RWPE2 (cell line): ENCODE data around the gene ECI1.

ENCODE experiments used
- ATAC-seq: fragments of 200-7000 bp; cut with Tn5 transposase; 3 replicates; pipeline ENCODE4 v1.9.1; 2021; ENCODE audit warnings: low read depth
- DNase-seq: peaks from one replicate; pipeline ENCODE4 v3.0.0-alpha.2; 2020; ENCODE audit warnings: low spot score
- H3K27ac ChIP-seq: fragments of 450-650 bp; 2 replicates; pipeline ENCODE4 v1.5.1; 2017; ENCODE audit warnings: mild to moderate bottlenecking; ENCODE audit not compliant: poor library complexity, severe bottlenecking
- H3K27me3 ChIP-seq: fragments of 250-450 bp; sonication (Bioruptor Pico); 2 replicates; pipeline ENCODE4 v1.5.1; 2021; ENCODE audit warnings: mild to moderate bottlenecking, moderate library complexity; ENCODE audit not compliant: insufficient read depth, poor library complexity, severe bottlenecking
- H3K36me3 ChIP-seq: fragments of 250-450 bp; sonication (Bioruptor Pico); 2 replicates; pipeline ENCODE4 v1.5.1; 2020; ENCODE audit warnings: low read depth, mild to moderate bottlenecking, moderate library complexity
- H3K4me1 ChIP-seq: fragments of 250-450 bp; sonication (Bioruptor Pico); 2 replicates; pipeline ENCODE4 v1.5.1; 2021; ENCODE audit warnings: mild to moderate bottlenecking, moderate library complexity; ENCODE audit not compliant: insufficient read depth, poor library complexity, severe bottlenecking
- H3K4me3 ChIP-seq: fragments of 250-450 bp; sonication (Bioruptor Pico); 2 replicates; pipeline ENCODE4 v1.5.1; 2021; ENCODE audit warnings: mild to moderate bottlenecking, moderate library complexity; ENCODE audit not compliant: severe bottlenecking
- H3K9me3 ChIP-seq: fragments of 250-450 bp; sonication (Bioruptor Pico); 2 replicates; pipeline ENCODE4 v1.5.1; 2021; ENCODE audit warnings: mild to moderate bottlenecking, moderate library complexity; ENCODE audit not compliant: severe bottlenecking
- TF ChIP-seq, protein P1 (sequence below): fragments of 450-650 bp; IDR thresholded peaks from one replicate; pipeline ENCODE4 v1.5.1; 2017; ENCODE audit warnings: mild to moderate bottlenecking, moderate library complexity; ENCODE audit not compliant: poor library complexity, severe bottlenecking

ECI1 gene

GRCh38 chr16:2276368-2277195, 25.2 kb upstream of the ECI1 start:
- no peaks in the 10 kb centered on the region for H3K9me3 ChIP-seq
- TF ChIP-seq, protein P1, sequence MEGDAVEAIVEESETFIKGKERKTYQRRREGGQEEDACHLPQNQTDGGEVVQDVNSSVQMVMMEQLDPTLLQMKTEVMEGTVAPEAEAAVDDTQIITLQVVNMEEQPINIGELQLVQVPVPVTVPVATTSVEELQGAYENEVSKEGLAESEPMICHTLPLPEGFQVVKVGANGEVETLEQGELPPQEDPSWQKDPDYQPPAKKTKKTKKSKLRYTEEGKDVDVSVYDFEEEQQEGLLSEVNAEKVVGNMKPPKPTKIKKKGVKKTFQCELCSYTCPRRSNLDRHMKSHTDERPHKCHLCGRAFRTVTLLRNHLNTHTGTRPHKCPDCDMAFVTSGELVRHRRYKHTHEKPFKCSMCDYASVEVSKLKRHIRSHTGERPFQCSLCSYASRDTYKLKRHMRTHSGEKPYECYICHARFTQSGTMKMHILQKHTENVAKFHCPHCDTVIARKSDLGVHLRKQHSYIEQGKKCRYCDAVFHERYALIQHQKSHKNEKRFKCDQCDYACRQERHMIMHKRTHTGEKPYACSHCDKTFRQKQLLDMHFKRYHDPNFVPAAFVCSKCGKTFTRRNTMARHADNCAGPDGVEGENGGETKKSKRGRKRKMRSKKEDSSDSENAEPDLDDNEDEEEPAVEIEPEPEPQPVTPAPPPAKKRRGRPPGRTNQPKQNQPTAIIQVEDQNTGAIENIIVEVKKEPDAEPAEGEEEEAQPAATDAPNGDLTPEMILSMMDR = no peak
- no peaks in the 10 kb centered on the region for H3K36me3 ChIP-seq
- DNase-seq (no peak), ATAC-seq (no peak)
- H3K4me3 ChIP-seq = no peak overlapping the region
- no peaks in the 10 kb centered on the region for H3K27me3 ChIP-seq
- H3K27ac ChIP-seq = no peak overlapping the region
- no peaks in the 10 kb centered on the region for H3K4me1 ChIP-seq

GRCh38 chr16:2275476-2276367, 24.3 kb upstream of the ECI1 start:
- H3K9me3 ChIP-seq = no peaks in the 10 kb centered on the region
- DNase-seq = no peak
- H3K4me3 ChIP-seq = no peak overlapping the region
- no peaks in the 10 kb centered on the region for H3K27me3 ChIP-seq
- H3K4me1 ChIP-seq = no peaks in the 10 kb centered on the region
- TF ChIP-seq, protein P1 = no peak
- no peaks in the 10 kb centered on the region for H3K36me3 ChIP-seq
- ATAC-seq = no peak
- H3K27ac ChIP-seq = no peak overlapping the region

DNA sequence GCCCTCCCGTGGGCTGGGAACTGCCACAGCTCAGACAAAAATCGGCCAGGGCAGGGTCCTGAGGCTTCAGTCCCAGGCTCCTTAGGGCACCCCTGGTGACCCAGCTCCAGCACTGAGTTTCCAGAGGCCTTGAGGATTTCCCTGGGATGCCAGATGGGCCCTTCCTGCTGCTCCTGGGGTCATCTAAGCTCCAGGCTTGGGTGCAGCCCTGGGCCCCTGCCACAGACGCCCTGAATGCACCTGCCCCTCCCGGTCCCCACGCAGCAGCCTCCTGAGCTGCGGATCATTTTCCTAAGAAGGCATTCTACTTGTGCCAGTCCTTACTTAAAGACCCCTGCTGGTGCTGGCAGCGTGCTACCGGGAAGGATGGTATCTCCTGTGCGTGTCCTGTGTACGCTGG, 22.5 kb upstream of the ECI1 start:
- no peak for DNase-seq
- TF ChIP-seq, protein P1 = no peak
- Histone ChIP-seq H3K36me3 (no peaks in the 10 kb centered on the region), H3K27ac (no peak overlapping the region), H3K9me3 (no peaks in the 10 kb centered on the region), H3K27me3 (no peaks in the 10 kb centered on the region), H3K4me3 (no peak overlapping the region), H3K4me1 (peaks cover 4% of the 10 kb centered on the region)
- ATAC-seq = no peak

DNA sequence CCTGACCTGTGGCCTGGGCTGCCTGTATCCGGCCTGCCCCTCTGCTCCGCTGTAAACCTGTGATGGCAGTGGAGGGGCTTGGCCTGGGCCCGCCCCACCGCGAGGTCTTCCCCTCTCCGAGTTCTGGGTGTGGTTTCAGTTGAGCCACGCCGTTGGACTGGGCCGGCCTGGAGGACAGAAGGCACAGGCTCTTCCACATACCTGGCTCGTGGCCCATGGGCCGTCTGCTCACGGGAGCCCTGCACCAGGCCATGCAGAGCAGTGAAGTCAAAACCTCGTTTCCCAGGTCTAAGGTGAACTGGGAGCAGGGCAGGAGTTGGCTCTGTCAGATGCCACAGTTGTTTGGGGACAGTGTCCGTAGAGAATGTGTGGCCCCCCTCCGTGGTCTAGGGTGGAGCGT, 22.1 kb upstream of the ECI1 start:
- Histone ChIP-seq H3K4me1 (peaks cover 4% of the 10 kb centered on the region), H3K36me3 (no peaks in the 10 kb centered on the region), H3K27ac (no peak overlapping the region), H3K9me3 (no peaks in the 10 kb centered on the region), H3K4me3 (no peak overlapping the region), H3K27me3 (no peaks in the 10 kb centered on the region)
- ATAC-seq = no peak
- TF ChIP-seq, protein P1 = no peak
- no peak for DNase-seq
